HG03457 (cell line): ENCODE data around the gene CCDC69.
"Not testable (repeated sequence)": the region's sequence is repeated elsewhere in the genome, so short reads cannot be mapped to it uniquely, and the experiment has no call there.

Experiments
- ATAC-seq: cut with Tn5 transposase; IDR thresholded peaks from one replicate; pipeline ENCODE4 v1.9.1; 2021; ENCODE audit warnings: moderate number of reproducible peaks; ENCODE audit not compliant: unreplicated experiment

The CCDC69 gene

GRCh38 chr5:151223447-151224264, at the start of gene CCDC69:
Gene CCDC69, minus strand, starts transcription at chr5:151224092. Its CDS starts 122 bp downstream, at chr5:151223970.
- peak; percentile 56 for ATAC-seq

- ATAC-seq = no peak
Observed at GRCh38 chr5:151271336-151271735, 47.4 kb upstream of the CCDC69 start.

GRCh38 chr5:151270599-151270998, 46.7 kb upstream of the CCDC69 start:
- ATAC-seq = peak; percentile 93

GRCh38 chr5:151267491-151268260, 43.8 kb upstream of the CCDC69 start:
- ATAC-seq = no peak

- ATAC-seq = no peak
Observed at GRCh38 chr5:151264113-151264512, 40.2 kb upstream of the CCDC69 start.

- no peak for ATAC-seq
Observed at GRCh38 chr5:151262532-151262931, 38.6 kb upstream of the CCDC69 start.

GRCh38 chr5:151259931-151260330, 36.0 kb upstream of the CCDC69 start:
- ATAC-seq = no peak

GRCh38 chr5:151258816-151259215, 34.9 kb upstream of the CCDC69 start:
- no peak for ATAC-seq

GRCh38 chr5:151258201-151258611, 34.3 kb upstream of the CCDC69 start:
- no peak for ATAC-seq

- ATAC-seq = peak; percentile 21
Observed at GRCh38 chr5:151257731-151258181, 33.9 kb upstream of the CCDC69 start.

GRCh38 chr5:151255621-151256286, 31.9 kb upstream of the CCDC69 start:
- peak; percentile 28 for ATAC-seq

GRCh38 chr5:151254990-151255389, 31.1 kb upstream of the CCDC69 start:
- not testable (repeated sequence) for ATAC-seq

- ATAC-seq = no peak
Observed at GRCh38 chr5:151254556-151254955, 30.7 kb upstream of the CCDC69 start.

- no peak for ATAC-seq
Observed at GRCh38 chr5:151253605-151253950, 29.7 kb upstream of the CCDC69 start.

GRCh38 chr5:151252762-151253604, 29.1 kb upstream of the CCDC69 start, which contains the start of gene GM2A:
Gene GM2A, plus strand, starts transcription at chr5:151253185. Its CDS starts 32 bp downstream, at chr5:151253217.
- peak; percentile 87 for ATAC-seq

- ATAC-seq = no peak
Observed at GRCh38 chr5:151251621-151252020, 27.7 kb upstream of the CCDC69 start.

GRCh38 chr5:151251001-151251551, 27.2 kb upstream of the CCDC69 start:
- ATAC-seq = no peak

GRCh38 chr5:151250346-151251000, 26.6 kb upstream of the CCDC69 start:
- no peak for ATAC-seq

- ATAC-seq = no peak
Observed at GRCh38 chr5:151249281-151249680, 25.4 kb upstream of the CCDC69 start.

GRCh38 chr5:151248651-151249050, 24.8 kb upstream of the CCDC69 start:
- no peak for ATAC-seq
